H7 (cell line): Measurements from ENCODE around the gene HOXA11. TPM values are rescaled to one million over a fixed set of nuclear protein-coding genes. Genes with fewer than 3 reads are reported as not detected.

Experiments
- DNase-seq: peaks from one replicate; pipeline ENCODE4 v3.0.0; 2012
- H3K27me3 ChIP-seq: 2 replicates; pipeline ENCODE4 v1.6.0; 2011; ENCODE audit warnings: mild to moderate bottlenecking, low read length; ENCODE audit not compliant: control insufficient read depth, insufficient read depth
- H3K36me3 ChIP-seq: replicated peaks from 2 replicates; pipeline ENCODE4 v1.5.1; 2011; ENCODE audit warnings: low read length; ENCODE audit not compliant: control insufficient read depth, insufficient read depth
- H3K4me3 ChIP-seq: 2 replicates; pipeline ENCODE4 v1.5.1; 2011; ENCODE audit warnings: low read depth, mild to moderate bottlenecking, control low read depth, low read length, moderate library complexity; ENCODE audit not compliant: insufficient read depth
- total RNA-seq: library from RNA; depleted of rRNA; stranded (reverse); fragments of >200 nt; shearing (Covaris generic); gene quantifications from 2 replicates; pipeline ENCODE4 v1.2.3, GENCODE V29; 2014

Gene HOXA11
- total RNA-seq, 1 experiment from 2014 or later: not detected

DNA sequence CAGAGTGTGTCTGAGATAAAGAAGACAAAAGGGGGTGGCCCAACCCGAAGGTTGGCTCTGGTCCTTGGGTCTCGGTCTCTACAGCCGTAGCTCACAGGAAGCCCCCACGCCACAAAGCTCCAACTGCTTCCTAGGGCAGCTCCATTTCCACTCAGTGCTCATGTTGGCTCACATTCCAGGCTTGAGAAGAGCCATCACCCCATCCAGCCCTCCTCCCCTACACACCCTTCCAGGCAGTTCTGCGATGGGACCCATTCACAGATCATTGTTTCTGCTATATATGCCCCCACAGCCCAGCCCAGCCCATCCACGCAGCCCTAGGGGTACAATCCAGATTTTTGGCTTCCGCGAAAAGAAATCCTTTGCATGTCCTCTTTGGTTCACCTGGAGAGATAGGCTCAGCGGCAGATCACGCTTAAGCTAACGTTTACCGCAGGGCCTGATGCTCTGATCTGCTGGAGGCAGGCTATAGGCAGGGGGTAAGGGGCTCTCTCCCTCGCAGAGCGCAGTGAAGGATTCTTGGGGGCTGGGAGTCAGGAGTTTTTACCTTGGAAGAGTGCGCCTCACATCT, 6.2 kb upstream of the HOXA11 start:
- DNase-seq: peak; percentile 60
- peaks cover 99% of the 10 kb centered on the region for H3K27me3 ChIP-seq
- no peaks in the 10 kb centered on the region for H3K36me3 ChIP-seq
- no peak overlapping the region for H3K4me3 ChIP-seq

DNA sequence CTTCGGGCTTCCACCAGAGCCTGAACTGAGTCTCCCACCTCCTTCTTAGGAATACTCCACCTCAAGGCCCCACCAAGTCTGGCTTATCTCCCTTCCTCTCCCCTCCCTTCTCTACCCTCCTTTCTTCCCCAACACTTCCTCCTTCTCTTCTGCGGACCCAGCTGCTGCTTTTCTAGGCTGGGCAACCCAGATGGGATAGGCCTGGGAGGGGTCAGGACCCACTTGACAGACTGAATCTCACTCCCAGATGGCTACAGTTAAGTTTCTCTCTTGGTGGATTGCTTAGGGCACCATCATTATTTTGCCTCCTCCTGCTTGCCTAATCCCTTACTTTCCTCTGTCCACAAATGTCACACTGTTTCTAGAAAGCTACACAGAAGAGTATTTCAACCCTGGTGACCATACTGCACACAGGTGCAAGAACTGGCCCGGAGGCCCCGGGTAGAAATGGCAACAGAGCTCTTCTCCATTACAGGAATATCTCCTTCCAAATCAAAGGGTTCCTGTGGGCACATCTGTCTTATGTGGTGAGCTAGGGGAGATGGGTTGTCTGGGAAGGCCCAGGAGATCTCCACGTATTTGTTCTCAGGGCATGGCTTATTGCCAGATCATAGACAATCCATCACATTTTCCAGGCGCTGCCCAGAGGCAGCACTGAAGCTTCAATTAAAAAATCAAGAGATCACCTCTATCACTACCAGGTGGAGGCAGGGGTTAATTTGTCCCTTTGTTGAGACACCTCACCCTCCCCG, 5.1 kb upstream of the HOXA11 start:
- DNase-seq: no peak
- no peak overlapping the region for H3K4me3 ChIP-seq
- peaks cover 100% of the 10 kb centered on the region for H3K27me3 ChIP-seq
- H3K36me3 ChIP-seq: no peaks in the 10 kb centered on the region

DNA sequence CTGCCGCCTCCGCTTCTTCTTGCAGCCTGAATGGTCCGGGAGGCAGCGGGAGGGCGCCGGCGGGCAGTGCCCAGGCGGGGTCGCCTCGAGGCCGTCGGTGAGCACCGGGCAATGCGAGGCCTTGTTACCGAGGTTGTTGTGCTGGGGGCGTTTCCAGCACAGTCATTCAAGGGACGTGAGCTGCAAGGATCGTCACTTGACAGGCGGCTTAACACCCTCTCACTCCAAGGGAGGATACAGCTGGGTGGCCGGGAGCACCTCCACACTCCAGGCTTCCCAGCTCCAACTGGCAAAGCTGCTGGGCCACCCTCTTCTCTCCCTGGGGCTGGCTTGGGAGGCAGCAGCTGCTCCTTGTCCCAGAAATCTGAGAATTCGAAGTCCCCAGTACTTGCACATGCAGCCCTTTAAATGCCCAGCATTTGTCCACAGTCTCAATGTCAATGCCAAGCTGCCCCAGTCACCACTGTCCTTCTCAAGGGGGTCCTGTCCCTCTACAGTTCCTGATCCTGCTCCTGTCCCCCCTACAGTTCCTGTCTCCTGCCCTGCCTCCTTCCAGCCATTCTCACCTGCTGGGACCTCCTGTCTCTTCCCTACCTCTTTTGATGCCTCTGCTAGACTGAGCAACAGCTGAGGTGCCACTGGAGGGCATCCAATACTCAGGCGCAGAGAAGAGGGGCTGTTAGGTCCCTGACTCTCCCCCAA, 4.4 kb upstream of the HOXA11 start:
- H3K4me3 ChIP-seq: no peak overlapping the region
- DNase-seq: peak; percentile 75
- H3K36me3 ChIP-seq: no peaks in the 10 kb centered on the region
- H3K27me3 ChIP-seq: peaks cover 100% of the 10 kb centered on the region

DNA sequence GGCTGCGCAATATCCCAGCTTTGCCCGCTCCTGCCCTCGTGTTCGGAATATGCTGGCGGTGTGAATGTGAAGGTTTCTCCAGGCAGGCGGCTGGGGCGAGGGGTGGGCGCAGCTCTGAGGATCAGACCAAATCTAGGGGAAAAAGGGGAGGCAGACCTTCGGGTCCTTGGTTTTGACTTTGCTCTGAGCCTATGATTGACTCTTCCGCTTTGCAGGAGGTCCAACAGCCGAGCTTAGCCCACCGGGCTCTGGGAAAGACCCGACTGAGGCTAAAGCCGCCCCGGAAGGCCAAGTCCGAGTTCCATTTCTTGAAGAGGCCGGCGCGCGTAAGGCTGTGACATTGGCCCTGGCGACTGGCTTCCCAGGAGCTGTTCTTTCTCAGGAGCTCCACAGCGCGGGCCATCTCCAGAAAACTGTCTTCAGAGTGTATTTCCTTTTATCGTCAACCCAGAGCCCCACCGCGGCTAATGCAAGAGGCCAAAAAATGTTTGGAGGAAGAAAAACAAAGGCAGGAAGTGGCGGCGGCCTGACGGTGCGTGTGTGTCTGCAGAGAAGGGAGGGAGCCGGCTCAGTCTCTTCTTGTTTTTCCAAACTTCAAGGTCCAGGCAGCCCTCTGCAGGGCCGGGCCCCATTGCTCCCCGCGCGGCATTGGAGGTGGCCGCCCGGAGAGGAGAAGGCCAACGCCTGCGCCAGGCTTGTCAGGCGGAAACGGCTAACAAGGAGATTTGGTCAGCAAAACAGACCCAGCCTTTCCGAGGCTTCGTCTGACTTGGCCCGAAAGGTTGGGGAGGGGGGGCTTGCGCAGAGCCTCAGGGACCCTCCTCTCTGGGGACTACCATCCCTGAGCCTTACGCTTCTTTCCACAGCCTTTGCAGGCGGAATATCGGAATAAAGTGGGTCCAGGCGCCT, 3.6 kb upstream of the HOXA11 start:
- peaks cover 100% of the 10 kb centered on the region for H3K27me3 ChIP-seq
- no peaks in the 10 kb centered on the region for H3K36me3 ChIP-seq
- H3K4me3 ChIP-seq: no peak overlapping the region
- peak; percentile 80 for DNase-seq

DNA sequence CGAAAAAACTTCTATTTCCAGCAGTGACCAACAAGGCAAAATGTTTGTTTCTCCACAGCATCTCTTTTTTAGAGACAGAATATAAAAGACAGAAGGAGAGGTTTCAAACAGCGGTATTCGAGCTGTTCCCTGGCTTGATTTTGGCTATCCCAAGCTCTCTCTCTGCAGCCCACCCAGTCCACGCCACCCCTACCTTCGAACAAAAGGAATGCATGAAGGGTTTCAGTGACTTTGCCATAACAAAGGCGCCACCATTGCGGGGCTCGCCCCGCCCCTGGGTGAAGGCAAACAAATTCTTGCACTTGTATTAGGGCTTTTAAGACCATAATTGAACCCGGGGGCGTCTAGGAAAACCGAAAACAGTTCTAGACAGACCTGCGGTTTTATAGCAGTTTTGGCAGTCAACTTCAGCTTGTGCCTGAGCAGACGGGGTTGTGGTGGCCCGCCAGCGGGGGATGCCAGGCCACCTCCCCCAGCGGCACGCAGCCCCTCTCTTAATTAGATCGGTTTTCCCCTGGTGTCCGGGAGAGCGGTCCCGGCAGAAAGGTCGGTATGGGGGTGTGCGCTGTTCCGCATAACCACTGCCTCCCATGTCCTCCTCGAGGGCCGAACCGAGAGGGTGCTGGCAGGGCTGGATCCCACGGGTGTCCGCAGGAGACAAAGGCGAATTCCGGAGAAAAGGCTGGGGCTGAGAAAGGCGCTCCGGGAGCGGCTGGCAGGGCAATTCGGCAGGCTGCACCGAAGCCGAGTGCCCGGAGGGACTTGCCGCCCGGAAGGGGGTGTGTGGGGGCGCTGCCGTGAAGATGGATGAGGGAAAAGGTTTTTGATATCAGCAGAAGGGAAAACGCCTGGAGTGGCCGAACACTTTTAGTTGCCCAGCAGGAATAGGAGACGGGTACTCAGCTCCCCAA, 2.7 kb upstream of the HOXA11 start:
- Histone ChIP-seq H3K36me3 (no peaks in the 10 kb centered on the region), H3K4me3 (no peak overlapping the region), H3K27me3 (peaks cover 100% of the 10 kb centered on the region)
- DNase-seq: peak; percentile 74

DNA sequence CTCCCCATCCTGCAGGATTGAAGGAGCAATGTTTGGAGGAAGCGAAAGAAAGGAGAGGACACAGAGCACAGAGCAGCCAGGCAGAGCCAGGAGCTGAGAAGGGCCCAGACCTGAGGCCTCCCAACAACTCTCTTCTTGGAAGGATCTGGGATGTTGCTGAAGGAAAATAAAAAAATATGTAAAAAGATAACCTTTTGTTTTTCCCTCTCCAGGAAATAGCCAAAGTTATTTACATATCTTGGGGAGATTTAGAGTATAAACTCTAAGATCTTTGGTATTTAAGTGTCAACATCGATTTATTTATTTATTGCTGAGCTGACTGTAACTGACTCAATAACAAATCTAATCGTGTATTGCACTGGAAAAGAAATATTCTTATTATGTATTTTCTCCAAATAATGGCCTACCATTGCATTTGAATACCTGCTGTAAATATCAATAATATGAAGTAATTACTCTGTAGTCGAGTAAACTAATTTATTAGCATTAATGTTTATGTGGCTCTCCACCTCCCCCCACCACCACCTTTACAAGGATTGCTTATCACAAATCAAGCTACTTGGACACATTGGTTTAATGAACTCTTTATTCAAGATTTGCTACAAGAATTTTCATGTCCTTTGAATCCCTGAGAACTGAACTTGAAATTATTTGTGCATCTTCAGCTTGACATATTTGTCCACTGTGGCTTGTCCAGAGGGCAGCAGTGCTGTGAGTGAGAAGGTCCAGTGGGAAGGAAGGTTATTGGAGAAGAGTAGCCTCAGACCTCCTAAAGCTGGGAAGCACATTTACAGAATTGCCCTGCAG, 1.8 kb upstream of the HOXA11 start:
- DNase-seq: no peak
- H3K4me3 ChIP-seq: no peak overlapping the region

DNA sequence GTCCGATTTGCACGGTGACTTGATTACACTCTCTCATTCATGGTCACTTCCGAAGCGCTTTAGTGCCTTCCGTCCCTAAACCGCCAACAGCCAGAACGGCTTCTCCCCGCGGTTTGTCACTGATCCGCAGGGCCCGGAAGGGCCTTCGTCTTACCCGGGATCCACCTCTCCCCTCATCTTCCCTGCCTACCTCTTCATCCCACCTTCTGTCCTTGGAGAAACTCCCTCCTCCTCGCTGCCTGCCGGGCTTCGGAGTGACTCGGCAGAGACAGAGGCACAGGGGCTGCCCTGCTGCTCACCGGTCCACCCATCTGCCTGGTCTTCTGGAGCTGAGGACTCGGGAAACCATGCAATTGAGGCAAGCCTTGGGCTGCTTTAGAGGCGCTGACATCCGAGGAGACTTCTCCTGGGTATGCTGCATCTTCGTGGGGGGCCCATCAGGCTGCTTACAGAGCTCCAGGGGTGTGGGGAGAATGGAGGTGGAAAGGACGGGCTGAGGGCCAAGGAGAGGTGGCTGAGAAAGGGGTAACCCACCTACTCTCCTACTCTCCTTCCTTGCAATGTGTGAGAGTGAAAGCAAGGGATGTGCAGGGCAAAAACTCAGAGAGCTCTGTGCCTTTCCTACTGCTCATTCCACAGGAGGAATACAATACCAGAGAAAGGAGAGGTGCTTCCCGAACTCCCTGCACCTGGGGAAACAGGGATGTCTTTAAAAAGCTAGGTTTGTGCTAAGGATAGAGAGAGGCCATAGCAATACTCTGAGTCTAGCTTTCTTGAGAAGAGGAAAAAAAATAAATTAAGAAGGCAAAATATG, 1.0 kb upstream of the HOXA11 start:
- Histone ChIP-seq H3K36me3 (no peaks in the 10 kb centered on the region), H3K27me3 (peaks cover 100% of the 10 kb centered on the region), H3K4me3 (no peak overlapping the region)
- DNase-seq: peak; percentile 65

More for the DNA sequence above, 1.8 kb upstream of the HOXA11 start:
- no peaks in the 10 kb centered on the region for H3K36me3 ChIP-seq
- H3K27me3 ChIP-seq: peaks cover 100% of the 10 kb centered on the region

DNA sequence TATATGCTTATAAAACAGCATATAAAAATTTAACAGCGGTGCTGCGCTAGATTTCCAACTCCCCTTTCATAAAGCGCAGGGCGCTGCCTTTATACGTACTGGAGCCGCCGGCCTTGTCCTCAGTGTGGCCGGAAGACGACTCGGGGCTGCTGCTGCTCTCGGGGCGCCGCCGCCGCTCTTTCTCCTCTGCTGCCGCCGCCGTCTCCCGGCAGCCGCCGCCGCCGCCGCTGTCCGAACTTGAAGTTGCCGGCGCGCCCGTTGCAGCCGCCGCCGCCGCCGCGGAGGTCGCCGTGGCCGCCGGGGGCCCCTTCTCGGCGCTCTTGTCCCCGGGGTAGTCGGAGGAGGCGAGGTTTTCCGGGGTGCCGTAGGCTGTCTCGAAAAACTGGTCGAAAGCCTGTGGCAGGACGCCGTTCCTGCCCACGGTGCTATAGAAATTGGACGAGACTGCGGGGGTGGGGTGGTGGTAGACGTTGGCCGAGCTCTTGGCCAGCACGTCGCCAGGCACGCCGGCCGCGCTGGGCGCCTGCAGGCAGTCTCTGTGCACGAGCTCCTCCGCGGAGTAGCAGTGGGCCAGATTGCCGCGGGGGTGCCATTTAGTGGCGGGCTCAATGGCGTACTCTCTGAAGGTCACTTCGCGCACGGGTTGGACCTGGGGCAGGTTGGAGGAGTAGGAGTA, 557 bp downstream of the HOXA11 start:
- Histone ChIP-seq H3K4me3 (no peak overlapping the region), H3K27me3 (peaks cover 100% of the 10 kb centered on the region), H3K36me3 (no peaks in the 10 kb centered on the region)
- peak; percentile 81 for DNase-seq

DNA sequence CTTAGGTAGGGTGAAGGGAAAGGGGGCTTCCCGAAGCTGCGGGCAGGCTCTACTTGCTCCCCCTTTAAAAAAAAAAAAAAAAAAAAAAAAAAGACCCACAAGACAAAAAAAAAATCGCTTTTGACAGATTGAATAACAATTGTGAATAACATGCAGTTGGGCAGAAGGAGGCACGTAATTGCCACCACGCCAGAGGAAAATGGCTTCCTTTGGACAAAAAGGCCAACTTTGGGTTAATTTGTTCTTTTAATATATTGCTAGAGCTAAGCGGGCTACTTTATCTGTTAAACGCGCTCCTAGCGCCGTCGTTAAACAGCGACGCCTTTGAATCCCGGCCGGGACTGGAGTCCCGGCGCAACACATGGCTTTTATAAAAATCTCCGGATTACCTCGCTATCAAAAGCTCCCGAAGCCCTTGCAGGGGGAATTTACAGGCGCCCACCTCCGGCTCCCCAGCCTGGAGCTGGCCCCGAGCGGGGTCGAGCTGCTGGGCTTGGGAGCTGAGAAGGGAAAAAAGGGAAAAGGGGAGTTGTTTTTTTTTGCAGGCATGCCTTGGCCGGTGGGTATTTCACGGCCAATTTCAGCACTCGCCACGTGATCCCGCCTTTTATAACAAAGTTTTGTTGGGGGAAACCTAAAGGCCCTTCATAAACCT, 1.2 kb downstream of the HOXA11 start:
- DNase-seq: peak; percentile 77
- no peaks in the 10 kb centered on the region for H3K36me3 ChIP-seq
- peaks cover 100% of the 10 kb centered on the region for H3K27me3 ChIP-seq
- H3K4me3 ChIP-seq: no peak overlapping the region

DNA sequence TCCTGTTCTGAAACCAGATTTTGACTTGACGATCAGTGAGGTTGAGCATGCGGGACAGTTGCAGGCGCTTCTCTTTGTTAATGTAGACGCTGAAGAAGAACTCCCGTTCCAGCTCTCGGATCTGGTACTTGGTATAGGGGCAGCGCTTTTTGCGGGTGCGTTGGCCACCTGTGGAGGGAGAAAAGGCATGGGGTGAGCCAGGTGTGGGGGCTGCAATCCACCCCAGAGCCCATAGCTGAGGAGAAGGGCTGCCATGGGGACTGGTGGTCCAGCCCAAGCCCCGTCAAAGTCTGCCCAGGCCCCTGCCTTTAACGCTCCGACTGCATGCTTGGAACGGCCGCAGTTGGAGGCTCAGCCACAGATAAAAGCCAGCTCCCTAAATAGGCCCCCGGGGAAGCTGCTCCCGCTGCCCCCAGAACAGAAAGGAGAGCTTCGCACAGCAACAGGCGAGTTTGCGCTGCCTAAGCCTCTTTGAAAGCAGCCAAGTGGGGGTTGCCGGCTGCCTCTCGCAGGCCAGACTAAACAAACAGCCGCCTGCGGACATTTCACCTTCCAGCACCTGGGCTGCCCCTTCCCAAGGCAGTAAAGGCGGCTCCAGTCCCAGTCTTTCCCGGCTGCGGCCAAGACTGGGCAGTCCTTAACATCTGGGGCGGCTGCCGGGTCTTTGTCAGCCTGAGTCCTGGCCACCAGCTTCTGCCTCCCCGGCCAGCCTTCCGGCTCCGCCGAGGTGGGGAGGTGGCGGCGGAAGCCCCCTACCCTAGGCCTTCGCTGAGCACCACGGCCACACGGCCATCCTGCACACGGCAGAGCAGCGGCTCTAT, 2.0 kb downstream of the HOXA11 start:
- no peaks in the 10 kb centered on the region for H3K36me3 ChIP-seq
- H3K27me3 ChIP-seq: peaks cover 100% of the 10 kb centered on the region
- DNase-seq: peak; percentile 89
- no peak overlapping the region for H3K4me3 ChIP-seq

DNA sequence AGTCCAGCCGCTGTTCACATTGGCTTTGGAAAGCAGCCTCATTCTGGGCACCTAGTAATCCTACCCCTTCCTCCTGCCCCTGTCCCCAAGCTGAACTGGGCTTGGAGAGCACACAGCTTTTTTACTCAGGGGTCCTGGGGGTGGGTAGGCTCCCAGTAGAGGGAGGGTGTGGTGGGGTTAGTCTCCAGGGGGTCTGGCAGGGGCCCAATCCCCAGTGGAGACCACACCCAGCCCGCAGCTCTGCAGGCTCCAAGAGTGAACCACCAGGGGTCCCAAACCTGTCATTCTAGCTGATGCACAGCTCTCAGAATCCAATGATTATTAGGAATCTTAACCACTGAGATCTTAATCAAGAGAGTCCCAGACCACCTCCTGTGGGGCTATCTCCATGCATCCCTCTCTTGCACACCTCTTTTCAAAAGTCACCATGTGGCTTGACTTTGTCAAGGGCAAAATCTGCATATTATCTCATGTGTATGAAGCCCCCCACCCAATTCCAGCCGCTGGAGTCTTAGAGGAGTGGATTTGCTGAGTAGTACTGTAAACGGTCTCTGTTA, 2.7 kb downstream of the HOXA11 start:
- H3K36me3 ChIP-seq: no peaks in the 10 kb centered on the region
- H3K4me3 ChIP-seq: no peak overlapping the region
- H3K27me3 ChIP-seq: peaks cover 100% of the 10 kb centered on the region
- peak; percentile 42 for DNase-seq
